Activated naive CD8-positive, alpha-beta T cell (primary cell): ENCODE results near the gene RPL22.

Experiments
- H3K27ac Mint-ChIP-seq: one replicate; pipeline ENCODE4 v1.8.0; 2021; ENCODE audit warnings: mixed read lengths
- H3K27me3 Mint-ChIP-seq: one replicate; pipeline ENCODE4 v1.8.0; 2021; ENCODE audit warnings: mixed read lengths
- H3K36me3 Mint-ChIP-seq: one replicate; pipeline ENCODE4 v1.8.0; 2021; ENCODE audit warnings: mixed read lengths
- H3K4me1 Mint-ChIP-seq: one replicate; pipeline ENCODE4 v1.8.0; 2021; ENCODE audit warnings: low read depth, mixed read lengths
- H3K4me3 Mint-ChIP-seq: one replicate; pipeline ENCODE4 v1.8.0; 2021; ENCODE audit warnings: mild to moderate bottlenecking, mixed read lengths
- H3K9me3 Mint-ChIP-seq: one replicate; pipeline ENCODE4 v1.8.0; 2021; ENCODE audit warnings: low read depth, mixed read lengths

RPL22 gene

DNA sequence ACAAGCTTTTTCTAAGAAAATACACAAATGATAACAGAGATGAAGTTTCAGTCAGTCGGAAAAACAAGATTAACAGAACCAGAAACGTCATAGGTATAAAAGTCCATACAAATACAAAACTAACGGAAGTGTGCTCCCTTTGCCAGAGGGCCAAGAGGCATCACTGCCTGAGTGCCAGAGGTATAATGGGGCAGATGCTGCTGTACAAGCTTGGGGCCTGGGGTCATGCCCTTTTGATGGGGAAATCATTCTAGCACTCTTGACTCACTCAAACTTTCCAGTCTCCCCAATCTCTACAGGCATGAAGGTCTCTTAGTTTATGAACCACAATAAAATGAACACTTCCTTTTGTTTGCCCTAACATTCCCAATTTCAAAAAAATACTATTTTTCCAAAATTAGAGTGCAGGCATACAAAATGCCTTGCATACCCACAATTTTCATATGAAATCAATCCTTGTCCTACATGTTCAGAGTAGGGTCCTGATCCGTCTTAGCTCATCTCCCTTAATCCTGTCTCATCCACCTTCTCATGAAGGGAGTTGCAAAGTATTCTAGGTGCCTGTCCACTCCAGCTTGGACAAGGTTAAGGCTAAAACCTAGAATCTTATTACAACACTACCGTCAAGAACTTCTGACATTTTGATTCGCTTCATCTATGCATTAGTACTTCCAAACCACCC is 1.5 kb downstream of the RPL22 start:
- Mint-ChIP-seq H3K27me3 (no peaks in the 10 kb centered on the region), H3K36me3 (peaks cover 17% of the 10 kb centered on the region), H3K27ac (peak overlapping the region; percentile 97), H3K4me3 (peak overlapping the region; percentile 99), H3K4me1 (peaks cover 44% of the 10 kb centered on the region), H3K9me3 (no peaks in the 10 kb centered on the region)

DNA sequence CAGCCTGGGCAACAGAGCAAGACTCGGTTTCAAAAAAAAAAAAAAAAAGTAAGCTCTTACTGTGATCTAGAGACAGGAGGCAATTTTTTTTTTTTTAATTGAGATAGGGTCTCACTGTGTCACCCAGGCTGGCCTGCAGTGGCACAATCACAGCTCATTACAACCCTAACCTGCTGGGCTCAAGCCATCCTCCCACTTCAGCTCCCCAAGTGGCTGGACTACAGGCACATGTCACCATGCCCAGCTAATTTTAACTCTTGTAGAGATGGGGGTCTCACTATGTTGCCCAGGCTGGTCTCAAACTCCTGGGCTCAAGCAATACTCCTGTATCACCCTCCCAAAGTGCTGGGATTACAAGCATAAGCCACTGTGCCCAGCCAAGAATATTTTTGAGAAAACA is 7.4 kb downstream of the RPL22 start:
- Mint-ChIP-seq H3K27me3 (no peaks in the 10 kb centered on the region), H3K36me3 (peaks cover 7% of the 10 kb centered on the region), H3K4me1 (peaks cover 27% of the 10 kb centered on the region), H3K27ac (no peak overlapping the region), H3K9me3 (no peaks in the 10 kb centered on the region), H3K4me3 (no peak overlapping the region)

DNA sequence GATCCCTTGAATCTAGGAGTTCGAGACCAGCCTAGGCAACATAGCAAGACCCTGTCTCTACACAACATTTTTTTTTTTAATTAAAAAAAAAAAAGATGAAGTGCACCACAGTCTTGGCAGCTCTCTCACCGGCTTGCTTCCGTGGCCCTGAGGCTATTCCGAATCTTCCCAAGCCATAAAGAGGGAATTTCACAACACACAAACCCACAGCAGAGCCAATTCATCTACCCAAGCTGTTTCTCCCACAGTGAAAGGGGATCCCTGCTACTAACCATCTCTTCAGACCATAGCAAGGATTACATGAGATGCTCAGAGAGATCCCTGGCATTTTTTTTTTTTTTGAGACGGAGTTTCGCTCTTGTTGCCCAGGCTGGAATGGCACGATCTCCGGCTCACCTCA is 10.9 kb downstream of the RPL22 start:
- Mint-ChIP-seq H3K4me1 (peaks cover 32% of the 10 kb centered on the region), H3K27ac (no peak overlapping the region), H3K4me3 (no peak overlapping the region)

DNA sequence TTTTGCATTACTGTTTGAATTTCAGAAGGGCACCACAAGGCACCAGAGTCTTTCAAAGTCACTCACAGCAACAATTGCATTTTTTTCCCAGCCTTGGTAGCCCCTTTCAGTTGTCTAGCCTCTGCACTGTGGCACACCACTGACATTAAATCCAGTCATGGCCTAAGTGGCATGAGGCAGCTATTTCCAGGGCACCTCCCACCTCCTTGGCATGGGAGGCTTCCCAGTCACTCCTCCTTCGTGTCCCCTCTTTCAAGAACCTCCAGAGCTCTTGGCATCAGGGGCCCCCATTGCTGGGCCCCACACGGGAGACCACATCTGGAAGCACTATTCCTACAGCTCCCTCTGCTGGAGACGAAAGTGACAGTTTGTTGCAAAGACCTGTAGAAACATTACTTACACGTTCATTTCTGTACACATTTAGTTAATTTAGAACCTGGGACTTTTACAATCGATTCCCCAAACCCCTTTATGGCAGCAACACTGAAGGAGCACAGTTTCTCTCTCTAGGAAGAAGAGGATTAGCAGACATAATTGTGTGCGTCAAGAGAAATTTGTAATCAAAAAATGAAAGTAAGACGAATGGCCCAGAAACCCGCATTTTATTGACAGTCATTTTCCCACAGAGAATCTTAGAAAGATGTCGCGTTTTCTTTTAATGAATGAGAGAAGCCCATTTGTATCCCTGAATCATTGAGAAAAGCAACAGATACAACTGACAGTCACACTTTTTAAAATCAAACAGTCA is 13.6 kb downstream of the RPL22 start:
- Mint-ChIP-seq H3K4me1 (peaks cover 38% of the 10 kb centered on the region), H3K4me3 (no peak overlapping the region), H3K27ac (no peak overlapping the region), H3K36me3 (peaks cover 5% of the 10 kb centered on the region), H3K9me3 (no peaks in the 10 kb centered on the region), H3K27me3 (no peaks in the 10 kb centered on the region)

More for the DNA sequence above, 10.9 kb downstream of the RPL22 start:
- Mint-ChIP-seq H3K27me3 (no peaks in the 10 kb centered on the region), H3K9me3 (no peaks in the 10 kb centered on the region), H3K36me3 (peaks cover 5% of the 10 kb centered on the region)

DNA sequence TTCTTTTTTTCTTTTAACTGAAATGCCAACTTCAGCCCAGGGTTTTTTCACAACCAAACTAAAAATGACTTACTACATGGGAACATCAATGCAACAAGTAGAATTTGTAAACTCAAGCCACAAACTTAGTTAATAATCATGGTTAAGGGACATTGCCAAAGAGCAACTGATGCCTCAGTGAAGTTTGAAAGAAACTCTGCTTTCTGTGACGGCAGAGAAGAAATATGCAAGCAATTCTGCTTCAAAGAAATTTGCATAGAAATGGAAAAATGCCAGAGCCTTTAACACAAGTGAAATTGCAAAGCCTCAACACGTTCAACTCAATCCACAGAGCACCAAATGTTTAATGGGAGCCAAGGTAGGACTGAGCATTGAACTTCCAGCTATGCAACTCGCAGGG is 14.2 kb downstream of the RPL22 start:
- Mint-ChIP-seq H3K4me1 (peaks cover 39% of the 10 kb centered on the region), H3K27me3 (no peaks in the 10 kb centered on the region), H3K36me3 (peaks cover 5% of the 10 kb centered on the region), H3K9me3 (no peaks in the 10 kb centered on the region), H3K27ac (peak overlapping the region; percentile 16), H3K4me3 (no peak overlapping the region)

DNA sequence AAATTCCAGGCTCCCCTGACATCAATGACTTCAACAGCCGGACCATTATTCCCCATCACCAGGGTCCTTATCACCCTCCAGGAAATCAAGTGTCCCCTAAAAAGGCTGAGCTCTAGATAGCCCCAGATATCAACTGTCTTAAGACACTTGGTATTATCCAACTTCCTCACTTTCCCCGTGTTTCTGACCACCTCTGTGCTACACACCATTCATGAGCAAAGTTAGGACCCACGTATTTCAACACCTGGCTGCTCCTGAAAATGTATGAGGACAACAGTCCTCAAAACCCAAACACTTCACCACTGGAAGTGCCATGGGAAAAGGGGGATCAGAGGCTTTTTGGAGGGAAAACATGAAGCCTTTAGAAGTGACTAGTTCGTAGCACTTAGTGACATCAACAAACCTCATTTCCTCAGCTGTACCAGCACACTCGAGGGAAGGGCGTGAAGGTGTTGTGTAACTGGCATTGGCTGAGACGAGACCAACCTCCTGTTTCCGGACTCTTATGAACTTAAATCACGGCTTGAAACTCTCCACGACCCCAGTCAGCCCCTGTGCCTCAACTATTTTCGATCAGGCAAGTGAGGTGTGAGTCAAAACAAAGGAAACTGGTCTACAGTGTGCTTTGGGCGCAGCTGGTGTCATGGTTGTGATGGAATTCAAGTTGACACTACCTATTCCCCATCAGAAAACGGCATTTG is 15.2 kb downstream of the RPL22 start:
- H3K36me3 Mint-ChIP-seq, result peaks cover 5% of the 10 kb centered on the region
- H3K27ac Mint-ChIP-seq, result peak overlapping the region; percentile 28

DNA sequence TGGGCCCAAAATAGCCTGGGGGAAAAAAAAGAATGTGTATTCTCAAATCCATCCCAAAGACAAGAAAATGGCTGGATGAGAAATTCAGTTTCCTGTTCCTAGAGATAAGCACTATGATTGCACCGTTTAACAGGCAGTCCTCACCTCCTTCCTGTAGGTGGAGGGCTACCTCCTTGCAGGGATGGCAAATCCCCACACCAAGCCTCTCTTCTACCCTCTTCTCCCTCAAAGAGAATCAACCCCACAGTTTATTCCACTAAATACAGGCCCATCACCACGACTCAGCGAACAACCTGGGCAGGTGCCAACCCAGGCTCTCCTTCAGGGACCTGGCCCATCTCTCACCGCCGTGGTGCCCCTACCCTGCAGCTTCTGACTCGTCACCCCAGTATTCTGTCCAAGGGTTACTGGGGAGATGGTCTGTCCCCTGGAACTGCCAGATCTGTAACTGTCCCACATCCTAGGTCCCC is 15.8 kb downstream of the RPL22 start:
- Mint-ChIP-seq H3K4me1 (peaks cover 35% of the 10 kb centered on the region), H3K27me3 (peaks cover 3% of the 10 kb centered on the region), H3K36me3 (peaks cover 2% of the 10 kb centered on the region), H3K9me3 (no peaks in the 10 kb centered on the region), H3K4me3 (no peak overlapping the region), H3K27ac (peak overlapping the region; percentile 28)

More for the DNA sequence above, 15.2 kb downstream of the RPL22 start:
- H3K9me3 Mint-ChIP-seq, result no peaks in the 10 kb centered on the region
- peaks cover 36% of the 10 kb centered on the region for H3K4me1 Mint-ChIP-seq
- H3K4me3 Mint-ChIP-seq, result no peak overlapping the region
- no peaks in the 10 kb centered on the region for H3K27me3 Mint-ChIP-seq

DNA sequence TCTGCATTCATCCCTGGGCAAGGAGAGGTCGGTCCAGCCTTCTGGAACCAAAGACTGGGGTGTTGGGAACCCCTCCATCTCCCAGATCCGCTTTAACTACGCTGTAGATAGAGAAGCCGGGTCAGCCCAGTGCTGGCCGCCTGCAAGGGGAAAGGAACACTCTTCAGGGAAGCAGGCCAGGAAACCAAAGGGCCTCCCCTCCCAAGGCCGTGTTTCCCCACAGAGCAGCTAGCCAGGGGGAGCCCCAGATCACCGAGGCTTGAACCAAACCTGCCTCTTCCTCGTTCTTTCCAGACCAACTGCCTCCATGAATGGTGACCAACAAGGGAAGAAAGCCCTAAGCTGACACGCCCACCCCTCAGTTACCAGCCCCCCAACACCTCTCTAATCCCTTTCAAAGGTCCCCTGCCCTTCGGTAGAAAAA is 18.0 kb downstream of the RPL22 start:
- H3K27ac Mint-ChIP-seq, result no peak overlapping the region
- H3K36me3 Mint-ChIP-seq, result peaks cover 2% of the 10 kb centered on the region
- peaks cover 12% of the 10 kb centered on the region for H3K27me3 Mint-ChIP-seq
- peaks cover 34% of the 10 kb centered on the region for H3K4me1 Mint-ChIP-seq
- peak overlapping the region; percentile 75 for H3K4me3 Mint-ChIP-seq
- H3K9me3 Mint-ChIP-seq, result no peaks in the 10 kb centered on the region

DNA sequence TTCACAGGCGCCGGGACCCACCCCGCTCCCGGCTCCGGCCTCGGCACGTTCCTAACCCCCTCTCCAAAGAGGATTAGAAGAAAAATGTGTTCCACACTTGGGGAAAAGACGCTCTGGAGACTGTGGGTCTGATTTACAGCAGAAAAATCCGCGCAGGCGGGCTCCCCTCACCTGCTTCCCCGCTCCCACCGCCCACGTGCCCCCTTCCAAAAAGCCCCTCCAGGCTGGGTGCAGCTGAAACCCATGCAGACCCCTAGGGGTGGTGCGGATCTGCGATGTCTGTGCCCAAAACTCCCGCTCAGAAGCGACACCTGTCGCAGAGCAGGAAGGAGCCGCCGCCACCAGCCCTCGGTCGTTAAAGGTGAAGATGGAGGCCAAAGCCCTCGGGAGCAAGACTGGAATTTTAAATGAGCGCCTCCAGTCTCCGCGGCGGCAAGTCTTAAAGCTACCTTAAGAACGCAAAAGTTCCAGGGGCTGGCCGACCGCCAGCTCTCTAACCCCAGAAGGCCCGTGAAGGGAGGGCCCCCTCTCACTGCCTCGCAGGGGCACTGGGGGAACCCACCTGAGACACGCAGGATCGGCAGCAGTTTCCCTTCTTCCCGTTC is 18.6 kb downstream of the RPL22 start:
- peaks cover 31% of the 10 kb centered on the region for H3K4me1 Mint-ChIP-seq
- H3K27ac Mint-ChIP-seq, result no peak overlapping the region
- H3K27me3 Mint-ChIP-seq, result peaks cover 12% of the 10 kb centered on the region
- peak overlapping the region; percentile 75 for H3K4me3 Mint-ChIP-seq
- H3K36me3 Mint-ChIP-seq, result peaks cover 2% of the 10 kb centered on the region
- no peaks in the 10 kb centered on the region for H3K9me3 Mint-ChIP-seq

DNA sequence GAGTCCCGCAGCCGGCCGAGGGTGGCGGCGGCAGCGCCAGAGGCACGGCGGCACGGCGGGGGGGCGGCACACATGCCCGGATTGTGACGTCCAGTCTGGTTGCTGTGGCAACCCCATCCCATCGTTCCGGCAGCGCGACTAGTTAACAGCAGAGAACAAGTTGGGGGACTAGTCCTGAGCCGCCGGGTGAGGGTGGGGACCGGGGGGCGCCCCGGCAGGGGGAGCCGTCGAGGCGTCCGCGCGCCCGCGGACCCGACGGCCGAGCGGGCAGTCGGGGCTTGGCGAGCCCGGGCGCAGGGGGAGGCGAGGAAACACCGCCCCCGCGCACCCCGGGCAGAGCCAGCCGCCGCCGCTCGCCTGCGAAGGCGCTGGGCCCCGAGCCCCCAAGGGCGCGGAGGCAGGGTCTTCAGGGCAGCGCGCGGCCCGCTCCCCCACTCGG is 19.1 kb downstream of the RPL22 start, which contains the start of gene CHD5:
TSS of gene CHD5 (minus strand) at position 54 of the 439 bp plus-strand sequence. CDS start 298 bp downstream, outside the sequence.
- Mint-ChIP-seq H3K27ac (no peak within 1 kb of the TSS), H3K36me3 (peaks cover 2% of the 10 kb centered on the region), H3K4me3 (peak within 1 kb of the TSS; percentile 78), H3K27me3 (peaks cover 12% of the 10 kb centered on the region), H3K9me3 (no peaks in the 10 kb centered on the region), H3K4me1 (peaks cover 28% of the 10 kb centered on the region)

DNA sequence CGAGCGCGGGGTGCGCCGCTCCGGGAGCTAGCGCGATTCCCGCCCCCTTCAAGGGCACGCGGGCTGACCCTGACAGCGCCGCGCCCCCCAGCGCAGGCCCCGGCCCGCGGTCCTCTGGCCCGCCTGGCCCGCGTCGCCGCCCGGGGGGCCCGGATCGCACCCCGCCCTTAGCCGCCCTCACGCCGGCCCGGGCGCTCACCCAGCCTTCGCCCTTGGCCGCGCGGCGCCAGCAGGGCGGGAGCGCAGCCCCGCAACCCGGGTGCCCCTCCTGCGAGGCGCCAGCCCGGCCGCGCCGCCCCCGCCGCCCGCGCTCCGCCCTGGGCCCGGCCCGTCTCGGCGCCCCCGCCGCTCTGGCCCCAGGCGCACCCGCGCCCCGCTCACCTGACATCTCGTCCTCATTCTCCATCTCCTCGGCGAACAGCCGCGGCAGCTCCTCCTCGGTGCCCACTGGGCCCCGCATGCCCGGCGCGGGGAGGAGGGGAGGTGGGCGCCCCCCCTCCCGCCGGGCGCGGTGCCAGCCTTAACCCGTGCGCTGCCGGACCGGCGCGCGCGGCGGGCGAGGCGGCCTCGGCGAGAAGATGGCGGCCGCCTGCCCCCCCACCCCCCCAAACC is 19.7 kb downstream of the RPL22 start:
- H3K27ac Mint-ChIP-seq, result no peak overlapping the region
- H3K36me3 Mint-ChIP-seq, result peaks cover 2% of the 10 kb centered on the region
- peaks cover 24% of the 10 kb centered on the region for H3K4me1 Mint-ChIP-seq
- H3K4me3 Mint-ChIP-seq, result no peak overlapping the region
- H3K27me3 Mint-ChIP-seq, result peaks cover 12% of the 10 kb centered on the region
- no peaks in the 10 kb centered on the region for H3K9me3 Mint-ChIP-seq

DNA sequence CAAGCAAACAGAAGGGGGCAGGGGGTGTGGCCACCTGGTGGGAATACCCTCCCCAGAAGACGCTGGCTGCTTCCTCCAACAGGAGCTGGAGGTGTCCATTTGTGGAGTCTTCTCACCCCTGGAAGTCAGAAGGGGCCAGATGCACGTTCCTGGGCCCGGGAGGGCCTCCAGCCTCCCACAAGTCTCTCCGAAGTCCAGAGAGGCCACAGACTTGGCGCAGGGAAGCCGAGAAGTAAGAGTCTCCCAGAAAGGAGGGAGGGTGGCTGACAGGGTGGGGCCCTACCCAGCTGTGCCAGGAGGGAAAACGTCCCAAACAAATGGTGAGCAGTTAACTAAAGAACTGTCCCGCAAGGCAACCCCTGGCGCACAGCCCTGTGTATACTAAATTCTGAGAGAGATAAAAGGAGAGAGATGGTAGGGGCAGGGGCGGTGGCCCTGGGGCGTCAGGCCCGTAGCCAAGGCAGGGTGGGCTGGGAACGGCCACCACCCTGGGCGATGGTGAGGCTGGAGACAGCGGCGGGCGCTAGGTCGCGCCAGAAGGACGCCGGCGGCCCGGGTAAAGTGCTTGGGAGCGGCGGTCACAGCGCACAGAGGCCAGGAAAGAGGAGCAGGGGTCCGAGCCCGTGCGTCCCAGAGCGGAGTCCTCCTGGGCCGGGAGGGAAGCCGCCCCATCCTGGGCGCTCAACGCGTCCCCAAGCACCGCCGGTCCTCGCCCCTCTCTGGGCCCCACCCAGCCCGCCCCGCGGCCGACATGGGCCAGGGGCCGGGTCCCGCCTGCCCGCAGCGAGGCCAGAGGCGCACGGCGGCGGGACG is 20.4 kb downstream of the RPL22 start:
- H3K27ac Mint-ChIP-seq, result no peak overlapping the region
- H3K9me3 Mint-ChIP-seq, result no peaks in the 10 kb centered on the region
- peaks cover 12% of the 10 kb centered on the region for H3K27me3 Mint-ChIP-seq
- peak overlapping the region; percentile 78 for H3K4me3 Mint-ChIP-seq
- H3K4me1 Mint-ChIP-seq, result peaks cover 22% of the 10 kb centered on the region
- no peaks in the 10 kb centered on the region for H3K36me3 Mint-ChIP-seq

DNA sequence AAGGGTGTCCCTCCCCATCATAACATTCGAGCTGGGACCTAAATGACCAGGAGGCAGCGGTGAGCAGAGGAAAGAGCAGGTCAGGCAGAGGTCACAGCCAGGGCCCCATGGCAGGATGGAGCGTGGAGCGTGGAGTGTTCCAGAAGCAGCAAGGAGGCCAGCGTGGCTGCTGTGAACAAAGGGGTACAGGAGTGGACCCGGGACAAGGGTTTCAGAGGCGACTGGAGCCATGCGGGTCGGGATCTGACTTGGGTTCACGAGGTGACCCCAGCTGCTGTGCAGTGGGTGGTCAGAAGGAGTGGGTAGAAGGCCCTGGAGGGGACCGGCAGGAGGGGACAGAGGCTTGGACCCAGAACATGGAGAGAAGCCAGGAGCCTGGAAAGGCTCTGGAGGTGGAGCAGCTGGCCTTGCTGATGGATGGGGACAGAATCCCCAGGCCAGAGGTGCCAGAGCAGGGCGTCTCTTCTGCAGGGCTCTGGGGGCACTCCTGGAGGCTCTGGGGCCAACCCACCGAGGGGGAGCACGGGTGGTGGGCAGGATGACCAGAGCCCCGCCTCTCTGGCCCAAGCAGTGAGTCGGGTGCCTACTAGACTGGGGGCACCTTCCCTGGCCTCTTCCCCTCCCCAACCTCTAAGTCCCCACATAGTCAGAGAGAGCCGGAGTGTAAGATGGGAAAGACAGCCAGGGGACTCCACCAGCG is 21.6 kb downstream of the RPL22 start:
- H3K4me3 Mint-ChIP-seq, result peak overlapping the region; percentile 6
- no peak overlapping the region for H3K27ac Mint-ChIP-seq
- no peaks in the 10 kb centered on the region for H3K36me3 Mint-ChIP-seq
- H3K9me3 Mint-ChIP-seq, result no peaks in the 10 kb centered on the region
- H3K27me3 Mint-ChIP-seq, result peaks cover 12% of the 10 kb centered on the region
- peaks cover 21% of the 10 kb centered on the region for H3K4me1 Mint-ChIP-seq
